ENCODE results near the gene NPW. TPM values are rescaled to one million over a fixed set of nuclear protein-coding genes. Genes with fewer than 3 reads are reported as not detected.

The NPW gene
- total and polyA plus RNA-seq, 9 of the 15 experiments (the other 6 are each of a cell fraction or from before 2014, with no cell fraction given), result 0.14 to 4.0 (median 2.6) TPM; not detected in 4

DNA sequence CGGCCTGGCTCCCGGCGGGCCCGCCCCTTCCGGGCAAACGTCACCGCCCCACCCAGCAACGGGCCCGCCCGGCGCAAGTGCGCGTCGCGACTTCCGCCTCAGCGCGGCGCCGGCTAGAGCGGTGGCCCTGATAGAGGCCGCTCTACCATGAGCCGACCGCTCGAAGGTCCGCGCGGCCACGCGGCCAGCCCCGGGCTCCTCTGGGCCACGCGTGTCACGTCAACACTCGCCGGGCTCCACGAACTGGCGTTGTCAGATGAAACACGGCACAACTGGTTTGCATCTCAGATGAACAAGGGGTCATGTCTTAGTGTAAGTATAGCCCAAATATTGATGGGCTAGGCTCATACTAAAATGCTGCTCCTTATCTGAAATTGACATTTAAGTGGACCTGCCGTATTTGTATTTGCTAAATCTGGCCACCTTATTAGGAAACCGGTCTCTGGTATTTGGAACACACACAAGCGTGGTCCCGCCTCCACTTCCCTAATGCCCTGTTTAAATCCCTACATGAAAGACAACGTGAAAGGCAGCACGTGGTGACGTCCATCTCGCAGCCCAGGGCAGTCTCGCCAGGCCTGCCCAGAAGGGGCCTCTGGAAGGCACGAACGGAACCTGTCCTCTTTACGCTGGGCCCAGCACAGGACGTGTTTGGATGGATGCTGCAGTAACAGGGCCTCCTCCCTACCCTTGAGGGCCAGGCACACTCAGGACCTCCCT, 9.6 kb upstream of the NPW start, which contains the start of gene ZNF598 (continued):
- TF ChIP-seq JUN (IDR thresholded peaks at IDR 0.05; ENCODE audit: borderline replicate concordance, low read depth, low read length) (peak; percentile 46; the same call in 1 of the 2 replicates), JUN (CRISPR knock-in tag; IDR thresholded peaks at IDR 0.05; ENCODE audit: borderline replicate concordance) (no peak), TAF9B (IDR thresholded peaks at IDR 0.05; ENCODE audit: partially characterized antibody) (peak; percentile 82), SIN3B (IDR thresholded peaks at IDR 0.05; ENCODE audit: low read depth) (peak; percentile 53; the same call in 1 of the 2 replicates), RB1 (IDR thresholded peaks at IDR 0.05; ENCODE audit: low read depth) (peak; percentile 69), KLF10 (CRISPR knock-in tag; IDR thresholded peaks at IDR 0.05) (no peak), ZEB2 (IDR thresholded peaks at IDR 0.05) (peak; percentile 10; the same call in 1 of the 2 replicates), KDM5B (IDR thresholded peaks at IDR 0.05; ENCODE audit: insufficient replicate concordance, low read depth, low read length) (peak; percentile 96), L3MBTL2 (IDR thresholded peaks at IDR 0.05) (peak; percentile 85), HCFC1 (IDR thresholded peaks at IDR 0.05; ENCODE audit: low read depth, low read length) (peak; percentile 80), ZNF24 (IDR thresholded peaks at IDR 0.05) (peak; percentile 15; the same call in 1 of the 2 replicates), MAZ (CRISPR knock-in tag; conservative IDR thresholded peaks at IDR 0.05 in 1 of 2, IDR thresholded peaks at IDR 0.05 in 1 of 2) (peak in 1 of 2 experiments; percentile 76; a peak in 3 of 4 replicates), NR2C1 (IDR thresholded peaks at IDR 0.05) (peak; percentile 51; the same call in 1 of the 2 replicates), NR2C1 (tag; IDR thresholded peaks at IDR 0.05) (no peak), CXXC5 (CRISPR knock-in tag; IDR thresholded peaks at IDR 0.05) (peak; percentile 90), SMARCB1 (IDR thresholded peaks at IDR 0.05; ENCODE audit: insufficient read length, low read depth) (no peak), ZNF282 (CRISPR knock-in tag; IDR thresholded peaks at IDR 0.05) (0 out of 2 replicates have a peak, but pooled peaks have one; percentile 2), ETV1 (tag; conservative IDR thresholded peaks at IDR 0.05; ENCODE audit: low read depth) (peak; percentile 35; the same call in 1 of the 2 replicates), SNIP1 (IDR thresholded peaks at IDR 0.05; ENCODE audit: low read depth) (peak; percentile 94), SMARCC2 (IDR thresholded peaks at IDR 0.05; ENCODE audit: low read depth) (no peak), GATAD2A (IDR thresholded peaks at IDR 0.05) (0 out of 2 replicates have a peak, but pooled peaks have one; percentile 18), PHTF2 (CRISPR knock-in tag; IDR thresholded peaks at IDR 0.05) (no peak)
- TF ChIP-seq, protein P1, sequence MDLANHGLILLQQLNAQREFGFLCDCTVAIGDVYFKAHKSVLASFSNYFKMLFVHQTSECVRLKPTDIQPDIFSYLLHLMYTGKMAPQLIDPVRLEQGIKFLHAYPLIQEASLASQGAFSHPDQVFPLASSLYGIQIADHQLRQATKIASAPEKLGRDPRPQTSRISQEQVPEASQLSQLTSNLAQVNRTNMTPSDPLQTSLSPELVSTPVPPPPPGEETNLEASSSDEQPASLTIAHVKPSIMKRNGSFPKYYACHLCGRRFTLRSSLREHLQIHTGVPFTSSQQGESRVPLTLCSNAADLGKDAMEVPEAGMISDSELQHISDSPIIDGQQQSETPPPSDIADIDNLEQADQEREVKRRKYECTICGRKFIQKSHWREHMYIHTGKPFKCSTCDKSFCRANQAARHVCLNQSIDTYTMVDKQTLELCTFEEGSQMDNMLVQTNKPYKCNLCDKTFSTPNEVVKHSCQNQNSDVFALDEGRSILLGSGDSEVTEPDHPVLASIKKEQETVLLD (IDR thresholded peaks at IDR 0.05), result 0 out of 2 replicates have a peak, but pooled peaks have one; percentile 35
- TF ChIP-seq, protein P2, sequence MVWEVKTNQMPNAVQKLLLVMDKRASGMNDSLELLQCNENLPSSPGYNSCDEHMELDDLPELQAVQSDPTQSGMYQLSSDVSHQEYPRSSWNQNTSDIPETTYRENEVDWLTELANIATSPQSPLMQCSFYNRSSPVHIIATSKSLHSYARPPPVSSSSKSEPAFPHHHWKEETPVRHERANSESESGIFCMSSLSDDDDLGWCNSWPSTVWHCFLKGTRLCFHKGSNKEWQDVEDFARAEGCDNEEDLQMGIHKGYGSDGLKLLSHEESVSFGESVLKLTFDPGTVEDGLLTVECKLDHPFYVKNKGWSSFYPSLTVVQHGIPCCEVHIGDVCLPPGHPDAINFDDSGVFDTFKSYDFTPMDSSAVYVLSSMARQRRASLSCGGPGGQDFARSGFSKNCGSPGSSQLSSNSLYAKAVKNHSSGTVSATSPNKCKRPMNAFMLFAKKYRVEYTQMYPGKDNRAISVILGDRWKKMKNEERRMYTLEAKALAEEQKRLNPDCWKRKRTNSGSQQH (CRISPR knock-in tag; IDR thresholded peaks at IDR 0.05), result no peak
- TF ChIP-seq, protein P3, sequence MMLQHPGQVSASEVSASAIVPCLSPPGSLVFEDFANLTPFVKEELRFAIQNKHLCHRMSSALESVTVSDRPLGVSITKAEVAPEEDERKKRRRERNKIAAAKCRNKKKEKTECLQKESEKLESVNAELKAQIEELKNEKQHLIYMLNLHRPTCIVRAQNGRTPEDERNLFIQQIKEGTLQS (IDR thresholded peaks at IDR 0.05), result no peak
- TF ChIP-seq, protein P3 (CRISPR knock-in tag; conservative IDR thresholded peaks at IDR 0.05), result 0 out of 2 replicates have a peak, but pooled peaks have one; percentile 49

Measured in K562 (cell line).